Dermis microvascular lymphatic vessel endothelial cell (primary cell): ENCODE results near the gene NSUN4. TPM values are rescaled to one million over a fixed set of nuclear protein-coding genes. Genes with fewer than 3 reads are reported as not detected.
"Not testable (repeated sequence)": the region's sequence is repeated elsewhere in the genome, so short reads cannot be mapped to it uniquely, and the experiment has no call there.

Experiments
- DNase-seq, 2 donors: peaks; one replicate each; pipeline versions ENCODE4 v3.0.0 to v3.0.0-alpha.2; 2010; ENCODE audit warnings: low read depth in 2 of 2
- total RNA-seq: library from RNA; depleted of rRNA; stranded (reverse); fragments of >200 nt; gene quantifications from 2 replicates; pipeline ENCODE4 v1.2.1, GENCODE V29; 2014

NSUN4 gene
- total RNA-seq, 1 donor from 2014 or later = 14.8 TPM

DNA sequence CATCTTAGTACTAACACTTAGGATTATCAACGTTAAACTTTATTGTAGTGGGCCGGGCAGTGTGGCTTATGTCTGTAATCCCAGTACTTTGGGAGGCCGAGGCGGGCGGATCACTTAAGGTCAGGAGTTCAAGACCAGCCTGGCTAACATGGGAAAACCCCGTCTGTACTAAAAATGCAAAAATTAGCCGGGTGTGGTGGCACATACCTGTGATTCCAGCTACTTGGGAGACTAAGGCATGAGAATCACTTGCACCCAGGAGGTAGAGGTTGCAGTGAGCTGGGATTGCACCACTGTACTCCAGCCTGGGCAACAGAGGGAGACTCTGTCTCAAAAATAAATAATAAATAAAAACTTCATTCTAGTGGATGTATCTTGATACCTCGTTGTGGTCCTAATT is 25.2 kb downstream of the NSUN4 start:
- not testable (repeated sequence) for DNase-seq

DNA sequence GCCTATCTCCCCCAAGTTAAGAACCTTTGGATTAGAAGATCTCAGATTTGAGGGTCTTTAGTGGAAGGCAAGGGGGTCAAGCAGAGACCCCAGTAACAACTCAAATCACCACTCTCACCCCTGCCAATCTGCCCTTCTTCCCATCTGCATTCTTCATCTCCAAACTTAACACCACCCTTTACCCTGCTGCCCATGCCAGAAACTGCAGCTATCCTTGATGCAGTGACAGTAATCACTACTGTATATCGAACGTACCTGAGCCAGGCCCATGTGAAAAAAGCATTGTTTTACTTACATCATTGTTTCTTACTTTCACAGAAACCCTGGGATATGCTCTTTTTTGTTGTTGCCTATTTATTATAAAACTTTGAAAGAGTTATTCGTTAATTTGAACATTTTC is 26.5 kb downstream of the NSUN4 start:
- DNase-seq = no peak

DNA sequence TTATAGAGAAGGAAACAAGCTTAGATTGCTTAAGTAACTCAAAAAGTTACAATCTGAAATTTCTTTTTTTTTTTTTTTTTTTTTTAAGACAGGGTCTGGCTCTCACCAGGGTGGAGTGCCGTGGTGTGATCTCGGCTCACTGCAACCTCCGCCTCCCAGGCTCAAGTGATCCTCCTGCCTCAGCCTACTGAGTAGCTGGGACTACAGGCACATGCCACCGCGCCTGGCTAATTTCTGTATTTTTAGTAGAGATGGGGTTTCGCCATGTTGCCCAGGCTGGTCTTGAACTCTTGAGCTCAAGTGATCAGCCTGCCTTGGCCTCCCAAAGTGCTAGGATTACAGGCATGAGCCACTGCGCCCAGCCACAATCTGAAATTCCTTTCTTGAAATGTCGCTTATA is 27.1 kb downstream of the NSUN4 start:
- not testable (repeated sequence) for DNase-seq

DNA sequence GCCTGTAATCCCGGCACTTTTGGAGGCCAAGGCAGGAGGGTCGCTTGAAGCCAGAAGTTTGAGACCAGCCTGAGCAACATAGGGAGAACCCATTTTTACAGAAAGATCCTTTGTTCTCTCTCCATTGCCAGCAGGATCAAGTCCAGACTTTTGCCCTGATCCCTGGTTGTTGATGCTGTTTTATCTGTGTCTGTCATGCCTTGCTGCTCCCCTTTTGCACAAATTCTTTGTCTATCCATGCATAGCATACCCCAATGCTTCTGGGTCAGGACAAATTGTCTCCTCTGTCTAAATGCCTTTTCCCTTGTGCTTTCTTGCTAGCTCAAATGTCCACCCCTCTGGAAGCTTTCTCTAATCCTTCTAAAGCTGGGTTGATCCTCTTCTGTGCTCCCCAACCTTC is 28.2 kb downstream of the NSUN4 start:
- DNase-seq = no peak

DNA sequence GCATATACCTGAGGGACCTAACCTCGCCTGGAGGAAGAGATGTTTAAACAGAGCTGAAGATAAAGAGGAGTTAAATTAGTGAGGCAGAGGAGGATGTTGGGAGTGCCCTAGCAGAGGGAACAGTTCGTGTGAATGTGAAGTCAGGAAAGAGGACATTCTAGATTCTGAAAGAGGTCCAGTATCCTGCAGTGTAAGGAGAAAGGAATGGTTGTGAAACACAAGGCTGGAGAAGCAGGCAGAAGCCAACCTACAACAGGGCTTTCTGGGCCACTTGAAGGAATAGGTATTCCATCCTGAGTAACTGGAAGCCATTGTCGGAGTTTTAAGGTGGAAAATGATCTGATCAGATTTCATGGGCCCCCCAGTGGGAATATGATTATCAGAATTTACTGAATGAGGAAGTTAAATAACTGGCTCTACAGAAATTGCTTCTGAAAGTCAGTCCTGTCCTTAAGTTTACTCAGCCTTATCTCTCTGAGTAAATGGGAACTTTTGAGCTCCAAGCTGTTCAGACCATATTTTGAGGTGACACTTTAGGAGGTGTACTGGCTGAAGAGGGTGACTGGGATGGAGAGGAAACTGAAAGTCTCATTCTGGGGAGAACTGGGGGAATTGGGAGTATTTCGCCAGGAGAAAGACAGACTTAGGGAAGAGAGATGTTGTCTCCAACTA is 29.1 kb downstream of the NSUN4 start:
- DNase-seq = no peak

DNA sequence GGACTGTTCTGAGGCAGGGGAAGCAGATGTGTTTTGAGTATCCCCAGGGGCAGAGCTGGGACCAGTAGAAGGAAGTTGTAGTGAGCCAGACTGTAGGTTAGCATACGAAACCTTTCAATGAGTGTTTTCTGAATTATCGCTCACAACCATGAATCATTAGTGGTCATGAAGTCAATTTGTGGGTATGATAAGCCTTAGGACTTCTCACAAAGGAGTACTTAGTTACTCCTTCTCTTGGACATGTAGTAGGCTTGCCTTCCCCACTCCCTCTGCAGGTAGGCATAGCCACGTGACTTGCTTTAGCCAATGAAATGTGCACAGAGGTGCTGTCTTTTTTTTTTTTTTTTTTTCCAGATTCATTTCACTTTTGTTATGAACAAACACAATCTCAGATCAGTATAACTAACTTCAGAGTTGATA is 29.6 kb downstream of the NSUN4 start:
- no peak for DNase-seq

DNA sequence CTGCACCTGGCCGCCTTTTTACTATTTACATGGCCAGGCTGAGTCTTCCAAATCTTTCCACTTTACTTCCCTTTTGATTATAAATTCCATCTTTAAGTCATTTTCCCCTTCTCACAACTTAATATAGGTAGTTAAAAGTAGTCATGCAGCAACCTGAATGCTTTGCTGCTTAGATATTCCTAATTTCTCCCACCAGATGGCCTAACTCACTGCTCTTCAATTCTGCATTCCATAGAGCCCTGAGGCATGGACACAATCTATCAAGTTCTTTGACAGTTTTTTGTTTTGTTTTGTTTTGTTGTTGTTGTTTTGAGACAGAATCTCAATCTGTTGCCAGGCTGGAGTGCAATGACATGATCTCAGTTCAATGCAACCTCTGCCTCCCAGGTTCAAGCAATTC is 31.8 kb downstream of the NSUN4 start:
- no peak for DNase-seq

DNA sequence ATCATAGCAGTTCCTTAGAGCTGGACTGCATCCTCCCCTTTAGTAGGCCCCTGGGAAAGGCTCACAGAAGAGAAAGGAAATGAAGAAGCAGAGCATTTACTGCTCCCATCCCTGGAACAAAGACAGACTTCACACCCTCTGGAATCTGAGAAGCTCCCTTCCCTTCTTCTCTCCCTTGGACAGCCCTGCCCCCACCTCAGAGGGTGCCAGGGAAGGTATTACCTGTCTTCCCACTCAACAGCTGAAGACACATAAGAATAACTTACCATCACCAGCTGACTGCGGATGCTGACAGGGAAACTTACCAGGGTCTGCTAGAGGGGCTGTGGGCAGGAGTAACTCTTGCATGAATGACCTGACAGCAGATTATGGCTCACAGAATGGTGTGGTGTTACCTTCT is 39.4 kb downstream of the NSUN4 start:
- no peak for DNase-seq

DNA sequence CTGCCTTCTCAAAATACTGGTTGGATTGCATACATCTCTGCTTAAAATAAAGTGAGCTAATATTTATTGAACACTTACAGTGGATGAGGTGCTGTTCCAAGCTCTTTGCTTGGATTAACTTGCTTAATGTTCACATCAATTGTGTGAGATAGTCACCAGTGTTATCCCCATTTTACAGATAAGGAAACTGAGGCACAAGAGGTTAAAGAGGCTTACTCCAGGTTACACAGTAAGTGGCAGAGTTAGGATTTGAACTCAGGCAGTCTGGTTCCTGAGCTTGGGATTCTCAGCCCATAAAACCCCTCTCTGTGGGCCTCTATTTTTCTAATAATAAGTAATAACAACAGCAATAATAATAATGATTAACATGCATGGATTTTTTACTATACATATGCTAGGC is 39.9 kb downstream of the NSUN4 start:
- DNase-seq = no peak

DNA sequence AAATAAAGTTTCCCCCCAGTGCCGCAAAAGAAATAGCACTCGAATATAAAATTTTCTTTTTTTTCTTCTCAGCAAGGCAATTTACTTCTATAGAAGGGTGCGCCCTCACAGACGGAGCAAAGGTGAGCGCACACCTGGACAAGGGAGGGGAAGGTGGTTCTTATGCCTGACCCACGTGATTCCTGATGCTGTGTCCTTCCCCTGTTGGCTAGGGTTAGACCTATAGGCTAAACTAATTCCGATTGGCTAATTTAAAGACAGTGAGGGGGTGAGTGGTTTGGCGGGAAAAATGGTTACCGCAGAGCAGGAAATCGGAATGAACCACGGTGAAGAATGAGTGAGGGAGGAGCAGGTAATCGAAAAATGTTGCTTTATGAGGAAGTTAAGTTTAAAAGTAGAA is 52.9 kb downstream of the NSUN4 start:
- no peak for DNase-seq

DNA sequence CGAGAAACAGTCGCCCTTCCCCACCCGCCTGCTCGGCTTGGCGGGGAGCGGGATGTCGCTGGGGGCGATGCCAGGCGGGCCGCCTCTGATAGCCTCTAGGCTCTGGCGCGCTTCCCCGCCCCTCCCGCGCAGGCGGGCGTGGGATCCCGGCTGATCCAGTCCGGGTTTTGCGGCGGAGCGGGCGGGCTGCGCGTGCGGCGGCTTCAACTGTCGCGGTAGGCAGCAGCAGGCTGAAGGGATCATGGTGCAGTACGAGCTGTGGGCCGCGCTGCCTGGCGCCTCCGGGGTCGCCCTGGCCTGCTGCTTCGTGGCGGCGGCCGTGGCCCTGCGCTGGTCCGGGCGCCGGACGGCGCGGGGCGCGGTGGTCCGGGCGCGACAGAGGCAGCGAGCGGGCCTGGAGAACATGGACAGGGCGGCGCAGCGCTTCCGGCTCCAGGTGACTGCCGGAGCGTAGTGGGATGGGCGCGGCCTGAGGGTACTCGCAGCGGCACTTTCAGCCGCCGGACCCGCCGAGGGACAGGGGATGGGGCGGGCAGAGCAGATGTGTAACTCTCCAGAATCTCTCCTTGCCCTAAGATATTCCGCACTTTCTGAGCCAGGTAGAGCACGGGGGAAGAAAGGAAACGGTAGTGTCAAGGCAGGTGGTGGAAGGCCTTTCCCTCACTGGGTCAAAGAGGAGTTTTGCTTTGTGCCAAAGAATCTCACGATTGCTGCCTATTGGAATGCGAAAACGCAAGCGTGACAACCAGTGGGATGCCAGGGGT is 53.7 kb downstream of the NSUN4 start, which contains the start of gene FAAH:
FAAH (plus strand) TSS at position 210 of the 764 bp plus-strand sequence; CDS start at position 242, 32 bp downstream.
- DNase-seq = peak; percentile 12 to 21

DNA sequence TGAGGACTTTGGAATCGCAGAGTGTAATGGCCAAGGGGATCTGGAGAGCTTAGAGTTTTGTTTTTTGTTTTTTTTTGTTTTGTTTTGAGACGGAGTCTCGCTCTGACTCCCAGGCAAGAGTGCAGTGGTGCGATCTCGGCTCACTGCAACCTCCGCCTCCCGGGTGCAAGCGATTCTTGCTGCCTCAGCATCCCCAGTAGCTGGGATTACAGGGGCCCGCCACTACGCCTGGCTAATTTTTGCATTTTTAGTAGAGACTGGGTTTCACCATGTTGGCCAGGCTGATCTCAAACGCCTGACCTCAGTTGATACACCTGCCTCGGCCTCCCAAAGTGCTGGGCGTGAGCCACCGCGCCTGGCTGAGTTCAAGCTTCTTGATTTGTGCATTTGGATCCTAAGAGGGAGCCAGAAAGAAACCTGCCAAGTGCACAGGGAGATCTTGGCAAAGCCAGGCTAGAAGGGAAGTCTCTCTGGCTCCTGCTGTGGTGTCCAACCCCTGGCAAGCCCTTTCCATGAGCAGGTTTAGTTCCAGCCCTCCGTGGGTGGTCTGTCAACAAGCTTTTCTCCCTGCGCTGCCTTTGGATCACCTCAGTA is 54.4 kb downstream of the NSUN4 start:
- DNase-seq = no peak

DNA sequence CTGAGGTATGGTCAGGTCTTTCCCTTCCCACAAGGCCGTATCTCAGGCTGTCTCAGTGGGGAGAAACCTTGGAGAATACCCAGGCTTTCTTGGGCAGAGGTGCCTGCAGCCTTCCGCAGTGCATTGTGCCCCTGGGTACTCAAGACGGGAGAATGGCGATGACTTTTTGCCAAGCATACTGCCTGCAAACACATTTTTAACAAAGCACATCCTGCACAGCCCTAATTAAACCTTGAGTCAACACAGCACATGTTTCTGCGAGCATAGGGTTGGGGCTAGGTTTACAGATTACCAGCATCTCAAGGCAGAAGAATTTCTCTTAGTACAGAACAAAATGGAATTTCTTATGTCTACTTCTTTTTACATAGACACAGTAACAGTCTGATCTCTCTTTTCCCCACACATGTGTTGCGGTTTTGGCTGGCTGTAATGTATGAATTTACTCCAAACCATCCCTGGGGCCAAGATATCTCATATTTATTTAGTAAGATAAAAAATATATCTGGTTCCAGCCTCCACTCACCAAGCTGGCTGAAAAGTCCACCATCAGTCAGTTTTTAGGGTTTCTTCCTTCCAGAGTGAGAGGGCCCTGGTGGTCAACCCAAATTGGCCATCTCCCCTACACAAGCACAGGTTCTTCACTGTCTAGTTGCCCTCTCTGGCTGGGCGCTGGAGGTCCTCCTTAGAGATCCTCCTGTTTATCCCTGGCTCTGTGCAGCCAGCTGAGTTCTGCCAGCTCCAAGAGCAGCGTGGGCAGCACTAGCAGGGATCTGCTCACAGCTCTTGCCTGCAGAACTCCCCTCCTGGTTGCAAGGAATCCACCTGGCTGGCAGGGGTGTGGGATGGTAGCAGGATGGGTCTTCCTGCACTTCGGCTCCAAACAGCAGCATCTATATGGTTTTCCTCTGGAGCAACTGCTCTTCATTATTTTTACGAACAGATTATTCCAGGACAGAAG is 56.1 kb downstream of the NSUN4 start:
- DNase-seq = no peak

DNA sequence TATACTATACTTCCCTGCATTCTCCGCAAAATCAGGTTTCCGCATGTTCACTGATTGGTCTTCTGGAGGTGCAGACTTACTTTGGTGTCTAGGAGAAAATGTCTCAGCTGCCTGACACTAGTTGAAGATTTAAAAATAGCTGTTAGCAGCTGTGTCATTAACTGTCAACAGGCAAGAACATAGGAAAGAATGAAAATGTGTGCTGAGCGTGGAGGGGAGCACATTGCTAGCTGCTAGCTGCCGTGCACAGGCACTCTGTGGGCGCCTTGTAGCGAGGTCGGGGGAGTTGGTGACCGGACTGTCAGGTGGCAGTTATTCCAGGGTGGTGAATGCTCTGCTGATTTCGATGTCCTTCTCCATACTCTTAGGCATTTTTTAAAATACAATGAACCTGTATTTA is 58.7 kb downstream of the NSUN4 start:
- DNase-seq = no peak

DNA sequence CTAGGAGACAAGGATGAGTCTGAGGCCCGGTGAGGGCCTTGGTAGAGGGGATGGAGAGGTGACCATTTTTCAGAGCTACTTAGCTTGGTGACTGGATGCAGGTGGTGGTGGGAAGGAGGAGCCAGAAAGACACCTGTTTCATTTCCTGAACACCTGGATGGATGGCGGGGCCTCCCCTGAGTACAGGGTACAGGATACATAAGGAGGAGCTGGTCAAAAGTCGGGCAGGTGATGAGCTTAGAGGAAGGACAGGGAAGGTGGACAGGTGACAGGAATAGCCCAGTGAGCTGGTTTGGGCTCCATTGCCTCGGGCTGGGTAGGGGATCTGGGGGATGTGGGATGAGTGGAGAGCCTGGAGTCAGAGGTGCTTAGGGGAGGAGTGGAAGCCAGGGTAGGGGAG is 59.8 kb downstream of the NSUN4 start:
- DNase-seq = no peak

DNA sequence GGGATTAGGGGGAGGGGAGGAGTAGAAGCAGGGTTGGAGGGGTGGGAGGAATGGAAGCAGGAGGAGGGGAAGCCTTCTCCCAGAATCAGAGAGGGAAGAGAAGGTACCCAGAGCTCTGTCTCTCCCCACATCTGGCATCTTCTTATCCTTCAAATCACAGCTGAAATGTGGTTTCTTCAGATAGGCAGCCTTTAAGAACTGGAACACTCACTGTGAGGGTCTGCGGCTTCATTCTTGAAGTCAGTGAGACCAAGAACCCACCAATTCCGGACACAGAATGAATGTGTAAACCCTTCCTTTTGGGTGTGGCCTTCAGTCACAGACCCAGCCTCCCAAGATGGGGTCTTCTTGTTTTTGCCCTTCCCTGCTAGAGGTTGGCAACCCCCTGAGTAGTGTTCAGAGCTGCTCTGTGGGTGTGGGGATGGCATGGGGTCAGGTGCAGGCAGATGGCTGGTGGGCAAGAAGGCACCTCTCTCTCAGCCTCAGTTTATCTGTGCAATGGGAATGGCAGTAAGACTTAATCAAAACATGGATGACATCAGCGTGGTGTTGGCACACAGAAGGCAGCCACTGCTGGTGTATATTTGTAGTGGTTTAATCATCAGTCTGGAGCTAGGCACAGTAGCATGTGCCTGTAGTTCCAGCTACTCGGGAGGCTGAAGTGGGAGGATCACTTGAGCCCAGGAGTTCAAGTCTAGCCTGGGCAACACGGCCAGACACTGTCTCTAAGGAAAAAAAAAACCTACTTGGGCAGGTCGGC is 60.7 kb downstream of the NSUN4 start:
- DNase-seq = no peak

DNA sequence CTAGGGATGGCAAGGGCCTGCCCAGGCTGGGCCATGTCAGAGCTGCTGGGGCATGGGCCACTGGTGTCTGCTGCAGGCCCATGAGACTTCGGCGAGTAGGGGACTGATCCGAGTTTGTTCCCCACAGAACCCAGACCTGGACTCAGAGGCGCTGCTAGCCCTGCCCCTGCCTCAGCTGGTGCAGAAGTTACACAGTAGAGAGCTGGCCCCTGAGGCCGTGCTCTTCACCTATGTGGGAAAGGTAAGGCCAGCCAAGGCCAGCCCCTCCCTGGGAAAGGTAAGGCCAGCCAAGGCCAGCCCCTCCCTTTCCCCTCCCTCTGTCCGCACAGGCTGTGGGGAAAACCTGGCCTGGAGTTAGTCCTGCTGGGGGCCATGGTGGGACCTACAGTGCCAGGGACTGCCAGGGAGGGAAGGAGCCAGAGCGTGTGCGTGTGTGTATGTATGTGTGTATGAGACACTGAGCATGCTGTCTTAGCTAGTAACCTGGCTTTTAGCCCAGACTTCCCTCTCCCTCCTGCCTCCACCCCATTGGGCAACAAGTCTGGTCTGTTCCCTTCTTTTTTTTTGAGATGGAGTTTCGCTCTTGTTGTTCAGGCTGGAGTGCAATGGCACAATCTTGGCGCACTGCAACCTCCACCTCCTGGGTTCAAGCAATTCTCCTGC is 61.5 kb downstream of the NSUN4 start:
- peak; percentile 12 for DNase-seq

DNA sequence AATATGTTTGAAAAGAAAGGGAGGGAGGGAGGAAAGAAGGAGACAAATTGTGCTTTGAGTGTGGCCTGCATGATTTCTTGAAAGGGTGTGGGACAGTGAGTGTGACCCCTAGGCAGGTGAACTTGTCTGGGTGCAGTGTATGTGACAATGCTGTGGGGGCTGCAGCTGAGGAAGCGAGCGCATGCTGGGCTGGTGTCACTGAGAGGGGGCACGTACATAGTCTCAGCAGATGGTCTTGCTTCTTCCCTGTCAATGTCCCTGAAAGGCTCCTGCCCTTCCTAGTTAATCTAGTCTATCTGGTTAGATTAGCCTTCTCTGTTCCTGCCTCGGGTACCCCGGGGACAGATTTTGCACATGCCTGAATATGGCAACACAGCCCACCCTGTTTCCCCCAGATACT is 63.3 kb downstream of the NSUN4 start:
- DNase-seq = no peak

DNA sequence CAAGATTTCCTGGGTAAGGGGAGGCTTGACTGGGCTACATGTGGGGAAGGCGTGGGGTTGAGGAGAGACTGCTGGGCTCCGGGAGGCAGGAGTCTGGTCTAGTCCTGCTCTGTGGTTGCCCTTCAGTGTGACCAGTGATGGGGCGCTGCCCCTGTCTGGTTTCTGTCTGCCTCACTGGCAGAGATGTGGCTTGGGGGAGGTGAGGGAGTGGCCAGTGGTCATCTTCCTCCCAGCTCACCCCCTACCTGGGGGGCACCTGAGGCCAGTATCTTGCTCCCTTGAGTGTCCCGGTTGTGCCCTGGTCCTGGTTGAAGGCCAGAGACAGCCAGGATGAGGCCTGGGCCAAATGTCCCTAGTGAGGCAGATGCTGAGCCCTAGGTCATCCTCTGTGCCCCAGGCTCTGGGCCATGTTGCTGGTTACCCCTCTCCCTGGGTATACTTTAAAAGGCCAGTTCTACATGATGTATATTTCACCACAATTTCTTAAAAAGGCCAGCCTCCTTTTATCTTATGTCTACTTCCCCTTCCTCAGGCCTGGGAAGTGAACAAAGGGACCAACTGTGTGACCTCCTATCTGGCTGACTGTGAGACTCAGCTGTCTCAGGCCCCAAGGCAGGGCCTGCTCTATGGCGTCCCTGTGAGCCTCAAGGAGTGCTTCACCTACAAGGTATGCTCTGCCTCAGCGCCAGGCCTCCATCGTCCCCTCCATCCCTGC is 64.0 kb downstream of the NSUN4 start:
- DNase-seq = no peak

DNA sequence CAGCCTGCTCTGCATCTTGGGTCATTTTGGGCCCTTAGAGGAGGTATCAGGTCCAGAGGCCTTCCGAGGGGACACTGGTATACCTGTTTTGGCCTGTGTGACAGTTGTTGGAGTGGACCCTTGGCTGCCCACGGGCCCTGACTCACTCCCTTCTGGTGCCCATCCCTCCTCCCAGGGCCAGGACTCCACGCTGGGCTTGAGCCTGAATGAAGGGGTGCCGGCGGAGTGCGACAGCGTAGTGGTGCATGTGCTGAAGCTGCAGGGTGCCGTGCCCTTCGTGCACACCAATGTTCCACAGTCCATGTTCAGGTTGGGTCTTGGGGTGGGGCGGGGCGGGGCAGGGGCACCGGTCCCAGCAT is 64.6 kb downstream of the NSUN4 start:
- no peak for DNase-seq
